ENCODE results near the gene MIDN. TPM values are rescaled to one million over a fixed set of nuclear protein-coding genes. Genes with fewer than 3 reads are reported as not detected.

The MIDN gene
- total and polyA plus RNA-seq, 10 of the 15 experiments (the other 5 are each of a cell fraction or from before 2014, with no cell fraction given), result 0.38 to 51.5 (median 7.2) TPM

DNA sequence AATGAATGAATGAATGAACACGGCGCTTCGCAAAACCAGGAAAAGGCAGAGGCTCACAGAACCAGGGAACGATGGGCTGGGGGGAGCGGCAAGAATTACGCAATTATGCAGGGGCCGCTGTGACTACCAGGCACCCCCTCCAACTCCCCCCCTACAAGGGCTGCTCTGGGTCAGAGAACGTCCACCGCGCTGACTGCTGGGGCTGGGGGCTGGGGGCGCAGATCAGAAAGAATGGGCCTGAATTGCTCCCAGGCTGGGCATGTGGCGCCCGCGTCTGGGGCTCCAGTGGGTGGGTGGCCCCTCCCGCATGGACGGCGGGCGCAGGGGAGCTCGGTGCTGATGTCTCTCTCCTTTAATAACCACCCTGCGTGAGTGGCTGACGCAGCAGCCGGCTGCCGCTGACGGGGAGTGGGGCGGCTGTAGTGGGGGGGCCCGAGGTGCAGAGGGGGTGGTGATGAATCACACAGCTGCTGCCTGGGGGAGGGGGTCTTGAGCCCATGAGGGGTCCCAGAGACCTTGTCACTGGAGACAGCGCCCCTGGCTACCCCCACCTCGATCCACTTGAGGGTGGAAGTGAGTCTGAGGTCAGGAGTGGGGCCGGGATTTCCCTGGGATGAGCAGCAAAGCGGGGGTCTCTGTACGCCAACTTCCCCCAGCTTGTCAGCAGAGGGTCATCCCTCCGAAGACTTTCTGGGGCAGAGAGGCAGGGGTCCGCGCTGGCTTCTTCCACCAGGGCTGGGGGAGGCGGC lies 19.3 kb downstream of the MIDN start:
- in situ Hi-C loops (cut with MboI), result loop anchor here (10.0 kb wide), 1 partner anchor 817 kb away; no protein-coding TSS in a partner anchor
- FAIRE-seq, result no peak
- ChIA-PET CTCF (interaction anchor here (7.2 kb wide), 1 partner anchor 25 kb away, joined by 363 read pairs; the partner anchor contains the start of gene ATP5F1D), SMC1A (ENCODE audit: uncharacterized antibody, unreplicated experiment) (interaction anchor here (7.3 kb wide), 1 partner anchor 24 kb away, joined by 172 read pairs; the partner anchor contains the start of gene ATP5F1D), POLR2A (interaction anchor here (1.6 to 8.7 kb wide), 3 partner anchors 8 to 24 kb away, joined by 6 to 184 read pairs (median 15); partner anchors contain the start of genes ATP5F1D and FAM174C), RAD21 (ENCODE audit: unreplicated experiment) (interaction anchor here (1.8 to 5.1 kb wide), 3 partner anchors 9 to 23 kb away, joined by 6 to 336 read pairs (median 47); no protein-coding TSS in a partner anchor)
- no peak overlapping the region for H3K9ac ChIP-seq (ENCODE audit: control insufficient read depth, insufficient read depth, low read length)
- H3K4me2 ChIP-seq (ENCODE audit: control insufficient read depth, insufficient read depth), result peak overlapping the region; percentile 92
- H4K20me1 ChIP-seq (ENCODE audit: control insufficient read depth, insufficient read depth), result no peaks in the 10 kb centered on the region; the same call in 1 of the 2 replicates
- BruUV-seq (replicated peaks), result no TSS peak
- WGBS (ENCODE audit: insufficient coverage, insufficient replicate concordance, low lambda C conversion rate, missing lambda C conversion rate), result 23% methylated on average over 32 of the region's 35 CpGs
- H3K79me2 ChIP-seq (ENCODE audit: control insufficient read depth, insufficient read depth, low read length), result peaks cover 35% of the 10 kb centered on the region
- no peaks in the 10 kb centered on the region for H3K27me3 ChIP-seq (replicated peaks in 1 of 2; ENCODE audit: control insufficient read depth in 2 of 2, insufficient read depth in 2 of 2, low read length in 1 of 2)
- no peak overlapping the region for H3K27ac ChIP-seq (ENCODE audit: control insufficient read depth, insufficient read depth)
- peaks cover 60% of the 10 kb centered on the region for H3K4me1 ChIP-seq (ENCODE audit: control insufficient read depth, insufficient read depth, low read length)
- intact Hi-C loops (cut with micrococcal nuclease; ENCODE audit: unreplicated experiment), result no loop called here
- H3K9me3 ChIP-seq (replicated peaks; ENCODE audit: control insufficient read depth, insufficient read depth, low read length), result no peaks in the 10 kb centered on the region
- no peak for ATAC-seq
- H3K36me3 ChIP-seq (ENCODE audit: control insufficient read depth in 2 of 2, insufficient read depth in 2 of 2, low read length in 1 of 2), result peaks cover 11 to 15% of the 10 kb centered on the region in 2 experiments
- no peak overlapping the region for H2AFZ ChIP-seq (ENCODE audit: control insufficient read depth, low read depth, low read length)
- no peak for DNase-seq (ENCODE audit: low read depth, low spot score)
- peak overlapping the region; percentile 53; the same call in 1 of the 2 replicates for H3K4me3 ChIP-seq
- TF ChIP-seq MYB (IDR thresholded peaks at IDR 0.05; ENCODE audit: borderline replicate concordance, low read depth, low read length) (no peak), NR2F1 (conservative IDR thresholded peaks at IDR 0.05) (no peak), FOXK2 (IDR thresholded peaks at IDR 0.05) (no peak), GABPA (IDR thresholded peaks at IDR 0.05; ENCODE audit: low read depth) (no peak), ZNF24 (IDR thresholded peaks at IDR 0.05) (peak; percentile 85; the same call in 1 of the 2 replicates), SREBF1 (IDR thresholded peaks at IDR 0.05; ENCODE audit: low read length) (no peak), TARDBP (IDR thresholded peaks at IDR 0.05; ENCODE audit: borderline replicate concordance) (no peak)
- TF ChIP-seq, protein P1, sequence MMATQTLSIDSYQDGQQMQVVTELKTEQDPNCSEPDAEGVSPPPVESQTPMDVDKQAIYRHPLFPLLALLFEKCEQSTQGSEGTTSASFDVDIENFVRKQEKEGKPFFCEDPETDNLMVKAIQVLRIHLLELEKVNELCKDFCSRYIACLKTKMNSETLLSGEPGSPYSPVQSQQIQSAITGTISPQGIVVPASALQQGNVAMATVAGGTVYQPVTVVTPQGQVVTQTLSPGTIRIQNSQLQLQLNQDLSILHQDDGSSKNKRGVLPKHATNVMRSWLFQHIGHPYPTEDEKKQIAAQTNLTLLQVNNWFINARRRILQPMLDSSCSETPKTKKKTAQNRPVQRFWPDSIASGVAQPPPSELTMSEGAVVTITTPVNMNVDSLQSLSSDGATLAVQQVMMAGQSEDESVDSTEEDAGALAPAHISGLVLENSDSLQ (IDR thresholded peaks at IDR 0.05), result no peak

Data from GM12878 (cell line).